HFF-Myc (cell line): ENCODE data around the gene RALGAPA2.

Experiments
- DNase-seq: peaks from one replicate; pipeline ENCODE4 v3.0.0-alpha.2; 2011; ENCODE audit warnings: low read depth; ENCODE audit errors: extremely low read depth
- H3K4me3 ChIP-seq: replicated peaks from 2 replicates; pipeline ENCODE4 v1.5.1; 2011; ENCODE audit warnings: low read depth, mild to moderate bottlenecking, control low read depth, low read length
- TF ChIP-seq, protein P1 (sequence below): IDR thresholded peaks from 2 replicates; pipeline ENCODE4 v1.5.1; 2012; ENCODE audit warnings: mild to moderate bottlenecking, low read depth, low read length, control low read depth; ENCODE audit errors: missing control alignments

The RALGAPA2 gene

DNA sequence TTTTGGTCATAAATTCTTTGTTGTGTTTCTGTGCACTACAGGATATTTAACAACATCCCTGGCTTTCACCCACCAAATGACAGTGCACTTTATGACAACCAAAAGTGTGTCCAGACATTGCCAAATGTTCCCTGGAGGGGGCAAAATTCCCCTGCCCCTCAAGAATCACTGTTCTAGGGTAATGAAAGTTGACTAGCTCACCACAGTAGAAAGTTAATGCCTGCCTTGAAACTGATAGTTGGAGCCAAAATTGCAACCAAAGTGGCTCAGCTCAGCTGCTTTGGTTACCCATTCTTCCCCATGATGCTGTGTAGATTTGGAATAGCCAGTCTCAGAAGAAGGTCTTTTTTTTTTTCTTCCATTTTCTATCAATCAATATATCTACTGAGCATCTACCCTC is 150.6 kb downstream of the RALGAPA2 start:
- no peak for DNase-seq
- H3K4me3 ChIP-seq: no peak overlapping the region
- TF ChIP-seq, protein P1, sequence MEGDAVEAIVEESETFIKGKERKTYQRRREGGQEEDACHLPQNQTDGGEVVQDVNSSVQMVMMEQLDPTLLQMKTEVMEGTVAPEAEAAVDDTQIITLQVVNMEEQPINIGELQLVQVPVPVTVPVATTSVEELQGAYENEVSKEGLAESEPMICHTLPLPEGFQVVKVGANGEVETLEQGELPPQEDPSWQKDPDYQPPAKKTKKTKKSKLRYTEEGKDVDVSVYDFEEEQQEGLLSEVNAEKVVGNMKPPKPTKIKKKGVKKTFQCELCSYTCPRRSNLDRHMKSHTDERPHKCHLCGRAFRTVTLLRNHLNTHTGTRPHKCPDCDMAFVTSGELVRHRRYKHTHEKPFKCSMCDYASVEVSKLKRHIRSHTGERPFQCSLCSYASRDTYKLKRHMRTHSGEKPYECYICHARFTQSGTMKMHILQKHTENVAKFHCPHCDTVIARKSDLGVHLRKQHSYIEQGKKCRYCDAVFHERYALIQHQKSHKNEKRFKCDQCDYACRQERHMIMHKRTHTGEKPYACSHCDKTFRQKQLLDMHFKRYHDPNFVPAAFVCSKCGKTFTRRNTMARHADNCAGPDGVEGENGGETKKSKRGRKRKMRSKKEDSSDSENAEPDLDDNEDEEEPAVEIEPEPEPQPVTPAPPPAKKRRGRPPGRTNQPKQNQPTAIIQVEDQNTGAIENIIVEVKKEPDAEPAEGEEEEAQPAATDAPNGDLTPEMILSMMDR: no peak

DNA sequence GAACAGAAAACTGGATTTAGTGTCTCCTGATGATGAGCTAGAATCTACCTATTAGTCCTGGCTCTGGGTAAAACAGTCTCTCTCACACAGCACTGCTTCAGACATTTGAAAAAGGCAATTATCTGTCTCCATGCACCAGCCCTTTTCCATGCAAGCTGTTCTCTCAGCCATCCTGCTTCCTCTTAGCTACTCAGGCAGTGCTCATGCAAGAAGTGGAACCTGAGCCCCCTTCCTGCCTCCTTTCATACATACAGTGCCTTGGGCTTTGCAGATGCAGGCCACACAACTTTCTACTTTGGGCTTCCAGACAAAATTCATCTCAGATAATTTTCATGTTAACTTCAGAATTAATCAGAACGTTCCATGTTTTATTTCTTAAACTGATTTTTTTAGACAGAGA is 151.3 kb downstream of the RALGAPA2 start:
- TF ChIP-seq, protein P1: no peak
- no peak for DNase-seq
- no peak overlapping the region for H3K4me3 ChIP-seq

DNA sequence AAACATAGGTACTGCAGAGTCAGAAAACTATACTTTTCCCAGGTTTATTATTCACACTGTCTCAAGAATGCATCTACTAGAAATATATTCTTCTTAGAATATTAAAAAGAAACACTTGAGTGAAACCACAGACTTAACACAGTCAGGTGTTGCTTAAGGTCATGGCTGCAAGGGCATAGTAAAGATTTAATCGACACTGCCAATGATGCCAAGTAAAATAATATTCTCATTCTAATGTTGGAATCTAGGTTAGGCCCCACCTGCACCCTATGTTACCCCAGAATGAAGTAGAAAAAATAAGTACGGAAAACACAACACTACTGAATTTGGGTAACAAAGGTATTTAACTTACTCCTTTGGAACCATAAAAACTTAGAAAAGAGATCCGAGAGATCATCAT is 155.0 kb downstream of the RALGAPA2 start:
- DNase-seq: no peak
- TF ChIP-seq, protein P1: no peak

DNA sequence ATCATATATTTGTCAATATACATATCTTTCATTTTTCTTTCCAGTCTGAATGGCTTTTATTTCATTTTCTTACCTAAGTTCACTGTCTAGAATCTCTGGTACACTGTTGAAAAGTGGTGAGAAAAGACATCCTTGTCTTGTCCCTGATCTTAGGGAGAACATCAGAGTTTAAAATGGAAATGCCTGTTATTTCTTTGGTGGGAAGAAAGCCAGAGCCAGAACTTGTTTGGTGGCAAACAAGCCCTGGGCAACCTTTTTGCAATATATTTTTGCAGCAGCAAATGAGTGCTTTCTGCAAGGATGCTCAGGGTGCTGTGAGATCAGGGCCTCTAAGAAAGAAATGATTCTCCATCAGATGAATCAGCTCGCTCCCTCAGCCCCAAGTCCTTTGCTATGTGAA is 156.6 kb downstream of the RALGAPA2 start:
- H3K4me3 ChIP-seq: no peak overlapping the region
- DNase-seq: no peak
- TF ChIP-seq, protein P1: no peak

More for the DNA sequence above, 155.0 kb downstream of the RALGAPA2 start:
- H3K4me3 ChIP-seq: no peak overlapping the region

DNA sequence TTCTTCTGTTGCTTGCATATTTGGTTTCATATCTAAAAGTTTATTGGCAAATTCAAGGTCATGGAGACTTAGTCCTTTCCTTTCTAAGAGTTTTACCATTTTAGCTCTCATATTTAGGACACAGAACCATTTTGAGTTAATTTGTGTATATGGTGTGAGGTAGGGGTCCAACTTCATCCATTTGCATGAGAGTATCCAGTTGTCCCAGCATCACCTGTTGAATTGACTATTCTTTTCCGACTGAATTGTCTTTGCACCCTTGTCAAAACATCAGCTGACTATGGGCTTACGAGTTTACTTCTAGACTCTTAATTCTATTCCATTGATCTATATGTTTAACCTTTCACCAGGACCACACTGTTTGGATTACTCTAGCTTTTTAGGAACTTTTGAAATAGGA is 157.5 kb downstream of the RALGAPA2 start:
- H3K4me3 ChIP-seq: no peak overlapping the region
- TF ChIP-seq, protein P1: no peak
- no peak for DNase-seq

DNA sequence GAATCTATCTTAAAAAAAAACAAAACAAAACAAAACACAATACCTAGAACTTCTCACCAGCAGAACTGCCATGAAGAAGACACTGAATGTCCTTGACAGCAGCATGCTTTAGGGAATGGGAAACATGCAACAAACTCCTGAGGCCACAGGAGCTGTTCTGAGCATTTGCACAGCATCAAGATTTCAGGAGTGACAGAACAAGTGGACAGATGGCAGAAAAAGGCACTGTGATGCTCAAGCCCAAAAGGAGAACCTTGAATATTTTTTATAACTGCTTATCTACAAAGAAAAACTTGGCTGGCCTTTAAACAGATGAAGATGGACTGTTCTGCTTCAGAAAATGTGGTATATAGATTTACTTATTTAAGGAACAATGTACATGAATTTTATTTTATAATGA is 158.9 kb downstream of the RALGAPA2 start:
- no peak overlapping the region for H3K4me3 ChIP-seq

DNA sequence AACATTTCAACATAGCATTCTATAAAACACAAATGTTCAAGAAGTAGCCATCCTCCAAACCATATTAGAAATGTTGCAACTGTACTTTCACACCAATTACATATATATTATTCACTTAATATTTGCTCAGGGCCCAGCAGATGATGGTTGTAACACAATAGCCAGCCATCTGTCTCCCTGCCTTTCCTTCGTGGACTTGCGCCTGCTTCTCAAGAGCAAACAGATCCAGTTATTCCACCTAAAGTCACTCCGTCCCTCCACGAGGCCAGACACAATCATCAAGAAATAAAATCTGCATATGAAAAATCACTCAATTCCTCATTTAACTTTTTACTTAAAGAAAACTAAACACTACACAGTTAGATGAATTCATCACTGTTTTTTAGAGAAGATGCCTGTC is 160.4 kb downstream of the RALGAPA2 start:
- no peak for DNase-seq
- H3K4me3 ChIP-seq: no peak overlapping the region
- TF ChIP-seq, protein P1: no peak

More for the DNA sequence above, 158.9 kb downstream of the RALGAPA2 start:
- DNase-seq: no peak
- TF ChIP-seq, protein P1: no peak
